Femur (tissue), 1 donor: ENCODE results near the gene B3GAT3.
"Not testable (repeated sequence)": the region's sequence is repeated elsewhere in the genome, so short reads cannot be mapped to it uniquely, and the experiment has no call there.

Experiments used
- DNase-seq: peaks from one replicate; pipeline ENCODE4 v3.0.0-alpha.2; 2017

Gene B3GAT3

DNA sequence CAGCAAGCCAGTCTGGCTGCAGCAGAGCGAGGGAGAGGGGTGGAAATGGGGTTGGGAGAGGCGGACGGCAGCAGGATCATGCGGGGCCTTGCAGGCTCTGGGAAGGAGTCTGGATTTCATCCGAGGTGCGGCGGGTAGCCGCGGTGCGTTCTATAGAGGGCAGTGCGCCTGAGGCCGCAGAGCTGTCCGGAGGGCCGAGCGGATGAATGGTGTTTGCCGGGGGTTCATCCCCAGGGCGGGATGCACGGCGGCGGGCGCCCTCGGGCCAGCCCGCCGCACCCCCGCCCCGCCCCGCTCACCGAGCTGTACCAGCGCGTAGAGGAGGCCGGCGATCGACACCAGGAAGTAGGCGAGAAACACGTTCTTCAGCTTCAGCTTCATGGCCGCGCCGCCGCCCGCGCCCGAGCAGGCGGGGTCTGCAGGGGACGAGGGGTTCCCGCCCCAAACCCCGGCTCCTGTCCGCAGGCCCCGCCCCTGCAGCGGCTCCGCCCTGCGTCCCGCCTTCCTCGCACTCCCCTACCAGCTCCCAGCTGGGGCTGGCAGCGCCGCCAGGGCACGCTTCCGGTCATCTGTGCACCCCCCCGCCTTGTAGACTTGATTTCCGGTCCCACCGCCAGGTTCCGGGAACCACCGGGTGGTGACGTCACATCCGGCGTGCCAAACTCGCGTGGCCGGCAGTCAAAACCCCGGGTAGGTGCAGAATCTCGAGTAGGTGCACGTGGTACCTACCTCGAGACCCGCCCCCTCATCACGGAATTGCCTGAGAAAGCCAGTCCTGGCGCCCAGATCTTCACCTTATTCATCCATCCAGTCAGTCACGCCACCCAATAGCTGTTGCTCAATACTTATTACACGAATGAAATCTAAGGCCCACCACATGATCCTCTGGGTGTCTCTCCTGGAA lies at the start of gene B3GAT3:
TSS of gene B3GAT3 (minus strand) at position 420 of the 904 bp plus-strand sequence. CDS start at position 381, 39 bp downstream.
- DNase-seq = peak; percentile 98

- DNase-seq = no peak
Observed at GRCh38 chr11:62671236-62671607, 49.4 kb upstream of the B3GAT3 start.

DNA sequence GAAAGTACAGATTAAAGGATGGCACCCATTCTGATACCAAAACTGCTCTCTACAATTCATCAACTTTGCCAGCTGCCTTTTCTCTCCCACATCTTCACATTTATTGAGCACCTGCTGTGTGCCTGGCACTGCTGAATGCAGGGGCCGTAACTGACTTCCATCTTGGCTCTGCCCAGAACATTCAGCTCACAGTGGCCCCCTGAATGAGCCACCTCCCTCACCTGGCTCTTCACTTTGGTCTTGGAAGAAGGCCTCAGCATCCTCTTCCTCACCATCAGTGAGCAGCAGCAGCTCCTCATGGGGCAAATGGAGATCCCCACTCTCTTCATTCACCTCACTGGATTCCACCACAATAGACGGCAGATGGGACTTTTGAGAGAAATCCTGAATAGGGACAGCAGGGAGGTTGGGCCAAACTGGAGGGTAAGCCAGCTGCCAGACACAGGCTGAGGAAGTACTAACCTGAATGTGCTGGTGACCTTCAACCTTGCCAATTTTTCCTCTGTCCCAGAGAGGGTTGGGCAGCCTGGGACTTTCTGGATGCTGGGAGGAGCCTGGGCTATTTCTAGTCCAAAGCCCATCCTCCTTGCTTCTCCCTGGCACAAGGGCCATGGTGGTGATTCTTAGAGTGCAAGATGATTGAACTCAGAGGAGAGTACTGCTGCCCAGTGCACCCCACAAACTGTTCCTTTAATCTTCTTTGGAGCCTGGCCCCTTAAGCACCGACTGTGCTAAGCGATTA lies 47.8 kb upstream of the B3GAT3 start:
- DNase-seq = no peak

- no peak for DNase-seq
Observed at GRCh38 chr11:62667460-62667859, 45.7 kb upstream of the B3GAT3 start.

DNA sequence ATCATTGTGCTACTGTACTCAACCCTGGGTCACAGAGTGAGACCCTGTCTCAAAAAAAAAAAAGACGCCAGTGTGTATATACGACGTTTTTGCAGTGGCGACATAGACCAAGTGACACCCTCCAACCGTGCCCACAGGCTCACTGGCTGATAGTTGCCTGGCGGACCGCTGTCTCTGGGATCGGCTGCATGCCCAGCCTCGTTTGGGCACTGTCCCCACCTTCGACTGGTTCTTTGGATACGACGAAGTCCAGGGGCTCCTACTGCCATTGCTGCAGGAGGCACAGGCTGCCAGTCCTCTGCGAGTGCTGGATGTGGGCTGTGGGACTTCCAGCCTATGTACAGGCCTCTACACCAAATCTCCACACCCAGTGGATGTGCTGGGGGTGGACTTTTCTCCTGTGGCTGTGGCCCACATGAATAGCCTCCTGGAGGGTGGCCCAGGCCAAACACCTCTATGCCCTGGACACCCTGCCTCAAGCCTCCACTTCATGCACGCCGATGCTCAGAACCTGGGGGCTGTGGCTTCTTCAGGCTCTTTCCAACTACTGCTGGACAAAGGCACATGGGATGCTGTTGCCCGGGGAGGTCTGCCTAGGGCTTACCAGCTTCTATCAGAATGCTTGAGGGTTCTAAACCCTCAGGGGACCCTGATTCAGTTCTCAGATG lies 44.6 kb upstream of the B3GAT3 start:
- DNase-seq = no peak

GRCh38 chr11:62665599-62666258 lies 43.9 kb upstream of the B3GAT3 start:
- peak; percentile 73 for DNase-seq

DNA sequence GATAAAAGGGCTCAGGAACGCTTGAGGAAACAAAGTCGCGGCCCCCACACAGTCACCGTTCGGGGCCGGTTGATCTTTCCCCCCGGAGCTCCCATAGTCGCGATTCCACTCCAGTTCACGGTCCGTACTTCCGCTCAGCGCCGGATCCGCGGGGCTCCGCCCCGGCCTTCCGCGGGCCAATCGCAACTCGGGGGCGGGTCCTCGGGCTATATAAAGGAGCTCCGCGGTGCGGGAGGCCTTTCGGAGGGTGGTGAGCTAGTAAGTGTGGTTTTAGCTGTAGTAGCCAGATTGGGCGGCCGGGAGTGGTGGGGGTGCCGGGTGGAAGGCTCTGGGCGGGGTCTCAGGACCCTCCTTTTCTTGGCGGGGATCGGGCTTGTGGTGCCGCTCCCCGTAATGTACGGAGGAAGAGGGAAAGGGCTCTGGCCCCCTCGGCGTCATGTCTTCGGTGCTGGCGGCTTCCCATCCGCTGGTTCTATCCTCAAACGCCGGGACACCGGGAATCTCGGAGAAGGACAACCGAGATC lies 43.4 kb upstream of the B3GAT3 start, which contains the start of the genes C11orf98 and CSKMT:
TSS of gene C11orf98 (minus strand) at position 136 of the 524 bp plus-strand sequence. CDS start at position 95, 41 bp downstream.
TSS of gene CSKMT (plus strand) at position 238 of the 524 bp plus-strand sequence. CDS start 568 bp downstream, outside the sequence.
- peak; percentile 98 for DNase-seq

- DNase-seq = no peak
Observed at GRCh38 chr11:62664405-62665074, 42.8 kb upstream of the B3GAT3 start.

DNA sequence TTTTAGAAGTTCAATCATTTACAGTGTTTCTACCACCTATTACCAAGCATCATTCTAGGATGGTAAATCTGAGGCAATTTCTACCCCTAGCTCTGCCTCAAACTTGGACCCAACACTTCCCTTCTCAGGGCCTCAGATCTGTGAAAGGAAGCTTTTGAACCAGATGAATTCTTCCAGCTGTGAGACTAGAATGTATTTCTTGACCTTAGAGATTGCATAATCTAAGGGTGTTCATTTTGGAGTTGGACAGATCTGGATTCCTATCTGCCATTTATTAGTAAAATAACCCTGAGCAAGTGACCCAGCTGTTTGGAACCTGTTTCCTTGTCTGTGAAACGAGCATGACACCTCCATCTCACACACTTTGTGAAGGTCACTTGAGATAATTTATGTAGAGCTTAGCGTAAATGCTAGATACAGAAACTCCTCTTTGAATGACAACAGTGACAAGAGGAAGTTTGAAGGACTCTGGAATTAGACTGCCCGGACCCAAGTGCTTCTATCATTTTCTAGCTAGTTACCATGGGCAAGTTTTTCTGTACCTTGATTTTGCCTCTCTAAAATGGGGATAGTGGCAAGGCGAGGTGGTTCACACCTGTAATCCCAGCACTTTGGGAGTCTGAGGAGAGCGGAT lies 35.1 kb upstream of the B3GAT3 start:
- no peak for DNase-seq

DNA sequence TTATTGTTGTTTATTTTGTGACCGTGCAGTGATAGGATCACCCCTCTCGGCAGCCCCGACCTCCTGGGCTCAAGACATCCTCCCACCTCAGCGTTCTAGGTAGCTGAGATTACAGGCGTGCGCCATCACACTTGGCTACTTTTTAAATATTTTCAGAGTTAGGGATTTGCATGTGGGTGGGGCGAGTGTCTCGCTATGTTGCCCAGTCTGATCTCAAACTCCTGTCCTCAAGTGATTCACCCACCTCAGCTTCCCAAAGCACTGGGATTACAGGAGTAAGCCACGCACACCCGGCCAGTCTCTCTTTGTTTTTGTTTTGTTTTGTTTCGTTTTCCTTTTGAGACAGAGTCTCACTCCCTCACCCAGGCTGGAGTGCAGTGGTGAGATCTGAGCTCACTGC lies 32.5 kb upstream of the B3GAT3 start:
- DNase-seq = no peak

- DNase-seq = no peak
Observed at GRCh38 chr11:62652161-62653006, 30.6 kb upstream of the B3GAT3 start.

GRCh38 chr11:62650283-62650682 lies 28.5 kb upstream of the B3GAT3 start:
- DNase-seq = not testable (repeated sequence)

DNA sequence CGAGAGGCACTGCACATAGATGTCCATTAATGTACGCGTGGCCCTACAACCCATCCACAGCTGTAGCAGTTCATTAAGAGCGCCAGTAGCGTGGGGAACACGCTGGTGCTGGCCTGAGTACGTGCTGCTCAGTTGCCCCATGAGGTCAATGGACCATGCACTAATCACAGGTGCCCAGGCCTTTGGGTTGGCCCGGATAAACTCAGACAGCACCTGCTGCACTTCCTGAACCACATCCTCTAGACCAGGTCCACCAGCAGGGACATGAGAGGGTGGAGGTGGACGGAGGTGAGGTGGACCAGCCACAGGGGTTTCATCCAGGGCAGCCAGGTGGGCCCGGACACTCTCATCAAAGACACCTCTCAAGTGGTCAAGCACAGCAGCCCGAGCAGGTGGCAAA lies 27.7 kb upstream of the B3GAT3 start:
- no peak for DNase-seq

DNA sequence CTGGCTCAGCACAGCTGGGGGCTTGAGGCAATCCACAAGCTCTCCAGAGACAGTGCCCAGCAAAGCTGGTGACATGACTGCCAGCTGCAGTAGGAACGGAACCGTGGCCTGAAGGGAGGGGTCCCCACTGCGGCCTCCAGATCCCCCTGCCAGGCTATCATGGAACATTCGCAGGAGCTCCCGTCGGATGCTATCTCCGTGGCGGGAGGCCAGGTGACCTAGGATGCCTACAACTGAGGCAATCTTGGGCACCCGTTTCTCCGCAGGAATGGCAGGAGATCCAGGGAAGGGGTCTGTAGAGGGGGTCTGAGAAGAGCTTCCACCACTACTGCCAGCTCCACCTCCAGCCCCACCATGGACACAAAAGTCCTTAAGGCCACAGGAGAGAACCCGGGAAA lies 27.2 kb upstream of the B3GAT3 start:
- DNase-seq = no peak

- no peak for DNase-seq
Observed at GRCh38 chr11:62648185-62648966, 26.6 kb upstream of the B3GAT3 start.

- DNase-seq = no peak
Observed at GRCh38 chr11:62647609-62648005, 25.8 kb upstream of the B3GAT3 start.

GRCh38 chr11:62646825-62647608 lies 25.2 kb upstream of the B3GAT3 start:
- DNase-seq = no peak
